ENCODE measurements around the gene ZBTB12. TPM values are rescaled to one million over a fixed set of nuclear protein-coding genes. Genes with fewer than 3 reads are reported as not detected.

ZBTB12 gene
- total and polyA plus RNA-seq, 9 donors: 1.9 to 24.8 (median 10.7) TPM

DNA sequence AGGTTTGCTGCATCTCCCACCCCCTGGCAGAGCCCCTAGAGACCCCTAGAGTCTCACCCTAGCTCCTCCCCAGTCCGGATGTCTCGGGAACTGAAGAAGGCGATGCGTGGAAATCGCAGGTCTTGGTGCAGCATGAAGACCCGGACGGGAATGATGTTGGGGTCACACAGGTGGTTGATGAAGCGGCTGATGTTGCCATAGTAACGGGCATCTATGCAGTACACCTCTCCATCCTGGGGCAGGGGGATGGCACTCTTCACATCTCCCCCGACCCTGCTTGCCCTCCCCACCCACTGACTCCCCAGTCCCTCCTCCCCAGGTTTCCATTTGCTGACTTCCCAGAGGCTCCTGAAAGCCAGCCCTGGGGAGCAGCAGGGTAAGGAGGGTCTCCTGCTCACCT lies 21.3 kb downstream of the ZBTB12 start:
- TF ChIP-seq EP300 (IDR thresholded peaks at IDR 0.05): no peak
- no peak for TF ChIP-seq POLR2A (IDR thresholded peaks at IDR 0.05)
- TF ChIP-seq, protein P1, sequence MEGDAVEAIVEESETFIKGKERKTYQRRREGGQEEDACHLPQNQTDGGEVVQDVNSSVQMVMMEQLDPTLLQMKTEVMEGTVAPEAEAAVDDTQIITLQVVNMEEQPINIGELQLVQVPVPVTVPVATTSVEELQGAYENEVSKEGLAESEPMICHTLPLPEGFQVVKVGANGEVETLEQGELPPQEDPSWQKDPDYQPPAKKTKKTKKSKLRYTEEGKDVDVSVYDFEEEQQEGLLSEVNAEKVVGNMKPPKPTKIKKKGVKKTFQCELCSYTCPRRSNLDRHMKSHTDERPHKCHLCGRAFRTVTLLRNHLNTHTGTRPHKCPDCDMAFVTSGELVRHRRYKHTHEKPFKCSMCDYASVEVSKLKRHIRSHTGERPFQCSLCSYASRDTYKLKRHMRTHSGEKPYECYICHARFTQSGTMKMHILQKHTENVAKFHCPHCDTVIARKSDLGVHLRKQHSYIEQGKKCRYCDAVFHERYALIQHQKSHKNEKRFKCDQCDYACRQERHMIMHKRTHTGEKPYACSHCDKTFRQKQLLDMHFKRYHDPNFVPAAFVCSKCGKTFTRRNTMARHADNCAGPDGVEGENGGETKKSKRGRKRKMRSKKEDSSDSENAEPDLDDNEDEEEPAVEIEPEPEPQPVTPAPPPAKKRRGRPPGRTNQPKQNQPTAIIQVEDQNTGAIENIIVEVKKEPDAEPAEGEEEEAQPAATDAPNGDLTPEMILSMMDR (IDR thresholded peaks at IDR 0.05): no peak
- no peak overlapping the region for H3K27ac ChIP-seq
- no peaks in the 10 kb centered on the region for H3K36me3 ChIP-seq
- no peaks in the 10 kb centered on the region for H3K27me3 ChIP-seq
- H3K4me1 ChIP-seq (ENCODE audit: insufficient read depth): no peaks in the 10 kb centered on the region
- 79 to 86% (median 83%) methylated on average over 10 of the region's 10 CpGs for WGBS, 3 donors
- H3K9me3 ChIP-seq: no peaks in the 10 kb centered on the region
- no peak for DNase-seq
- intact Hi-C loops (cut with DNase I): no loop called here
- no peak overlapping the region for H3K4me3 ChIP-seq

- intact Hi-C loops (cut with DNase I): no loop called here
- TF ChIP-seq, protein P1 (IDR thresholded peaks at IDR 0.05): no peak
- TF ChIP-seq POLR2A (IDR thresholded peaks at IDR 0.05) (no peak), EP300 (IDR thresholded peaks at IDR 0.05) (no peak)
- no peak overlapping the region for H3K27ac ChIP-seq
- WGBS, 3 donors: 73 to 81% (median 74%) methylated on average over 10 of the region's 10 CpGs
- no peaks in the 10 kb centered on the region for H3K27me3 ChIP-seq
- H3K4me3 ChIP-seq: no peak overlapping the region
- no peaks in the 10 kb centered on the region for H3K9me3 ChIP-seq
- H3K4me1 ChIP-seq (ENCODE audit: insufficient read depth): no peaks in the 10 kb centered on the region
- H3K36me3 ChIP-seq: no peaks in the 10 kb centered on the region
- no peak for DNase-seq
Observed at GRCh38 chr6:31879901-31880300, 22.0 kb downstream of the ZBTB12 start.

GRCh38 chr6:31879143-31879542 lies 22.7 kb downstream of the ZBTB12 start:
- Histone ChIP-seq H3K4me1 (ENCODE audit: insufficient read depth) (no peaks in the 10 kb centered on the region), H3K9me3 (no peaks in the 10 kb centered on the region), H3K27ac (no peak overlapping the region), H3K36me3 (no peaks in the 10 kb centered on the region), H3K4me3 (no peak overlapping the region), H3K27me3 (no peaks in the 10 kb centered on the region)
- intact Hi-C loops (cut with DNase I): no loop called here
- 70 to 79% (median 78%) methylated on average over 13 of the region's 13 CpGs for WGBS, 3 donors
- DNase-seq: no peak
- TF ChIP-seq POLR2A (IDR thresholded peaks at IDR 0.05) (no peak), EP300 (IDR thresholded peaks at IDR 0.05) (no peak)
- TF ChIP-seq, protein P1 (IDR thresholded peaks at IDR 0.05): no peak

GRCh38 chr6:31878726-31879125 lies 23.2 kb downstream of the ZBTB12 start, which contains the start of gene SLC44A4:
Gene SLC44A4, minus strand, starts transcription at chr6:31878997. Its CDS starts 17 bp downstream, at chr6:31878980.
- H3K27ac ChIP-seq: peak within 1 kb of the TSS in 1 of 2 donors; percentile 31
- no peaks in the 10 kb centered on the region for H3K4me1 ChIP-seq (ENCODE audit: insufficient read depth)
- H3K36me3 ChIP-seq: no peaks in the 10 kb centered on the region
- WGBS, 3 donors: 54 to 69% (median 66%) methylated on average over 18 of the region's 18 CpGs
- H3K4me3 ChIP-seq: no peak within 1 kb of the TSS
- intact Hi-C loops (cut with DNase I): no loop called here
- no peak for DNase-seq
- TF ChIP-seq, protein P1 (IDR thresholded peaks at IDR 0.05): no peak
- TF ChIP-seq EP300 (IDR thresholded peaks at IDR 0.05) (no peak), POLR2A (IDR thresholded peaks at IDR 0.05) (no peak)
- H3K9me3 ChIP-seq: no peaks in the 10 kb centered on the region
- H3K27me3 ChIP-seq: no peaks in the 10 kb centered on the region

Measured in ovary (tissue), 9 donors.